Memory B cell (primary cell): ENCODE results near the gene LYZL1.
"Not testable (repeated sequence)": the region's sequence is repeated elsewhere in the genome, so short reads cannot be mapped to it uniquely, and the experiment has no call there.

Experiments used
- ATAC-seq: fragments of 150-1000 bp; cut with Tn5 transposase; 2 replicates; pipeline ENCODE4 v1.10.0; 2021; ENCODE audit warnings: low read depth, mild to moderate bottlenecking, moderate library complexity
- DNase-seq, 2 donors: peaks; one replicate each; pipeline ENCODE4 v3.0.0; 2022; ENCODE audit warnings: low spot score in 2 of 2
- H3K27ac Mint-ChIP-seq: one replicate; pipeline ENCODE4 v1.8.0; 2022; ENCODE audit warnings: mild to moderate bottlenecking, moderate library complexity, mixed read lengths
- H3K27me3 Mint-ChIP-seq: one replicate; pipeline ENCODE4 v1.8.0; 2022; ENCODE audit warnings: mixed read lengths
- H3K36me3 Mint-ChIP-seq: one replicate; pipeline ENCODE4 v1.8.0; 2022; ENCODE audit warnings: mild to moderate bottlenecking, mixed read lengths
- H3K4me1 Mint-ChIP-seq: one replicate; pipeline ENCODE4 v1.8.0; 2022; ENCODE audit warnings: mixed read lengths
- H3K4me3 Mint-ChIP-seq: one replicate; pipeline ENCODE4 v1.8.0; 2022; ENCODE audit warnings: mild to moderate bottlenecking, moderate library complexity, mixed read lengths
- H3K9me3 Mint-ChIP-seq: one replicate; pipeline ENCODE4 v1.8.0; 2022; ENCODE audit warnings: mixed read lengths

The LYZL1 gene

DNA sequence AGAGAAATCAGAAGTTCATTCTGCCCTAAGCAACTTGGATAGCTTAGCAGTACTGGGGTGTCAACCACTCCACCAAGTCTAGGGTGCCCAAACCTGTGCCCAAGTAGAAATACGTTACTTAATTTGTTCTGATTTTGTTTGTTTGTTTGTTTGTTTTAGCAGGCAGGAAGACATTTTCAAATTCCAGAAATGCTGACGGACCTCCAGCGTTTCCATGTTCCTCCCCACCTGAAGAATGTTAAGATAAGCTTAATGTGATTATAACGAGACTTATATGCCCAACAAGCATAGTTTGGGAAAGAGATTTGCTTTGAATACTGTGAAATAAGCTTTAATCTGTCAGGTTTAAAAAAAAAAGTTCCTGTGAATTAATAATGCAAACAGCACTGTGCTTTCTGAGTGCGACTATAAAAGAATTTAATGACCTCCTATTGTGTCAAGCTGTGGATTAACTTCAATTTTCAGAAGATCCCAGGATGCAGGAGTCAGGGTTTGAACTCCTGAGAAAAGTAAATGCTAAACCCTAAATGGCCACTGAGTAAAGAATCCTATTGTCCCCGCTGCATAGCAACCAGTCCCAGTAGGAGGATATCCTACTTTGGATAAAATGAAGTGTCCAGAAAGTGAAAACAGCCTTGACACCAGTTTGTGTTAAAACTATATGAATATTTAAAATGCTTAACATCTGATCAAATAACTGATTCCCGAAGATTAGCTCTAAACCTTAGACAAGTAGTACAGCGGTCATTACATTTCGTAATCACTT, 56.5 kb downstream of the LYZL1 start:
- H3K27me3 Mint-ChIP-seq = peaks cover 5% of the 10 kb centered on the region
- H3K4me1 Mint-ChIP-seq = no peaks in the 10 kb centered on the region
- H3K36me3 Mint-ChIP-seq = no peaks in the 10 kb centered on the region
- peaks cover 10% of the 10 kb centered on the region for H3K9me3 Mint-ChIP-seq
- H3K4me3 Mint-ChIP-seq = no peak overlapping the region
- H3K27ac Mint-ChIP-seq = no peak overlapping the region
- no peak for DNase-seq
- ATAC-seq = no peak

DNA sequence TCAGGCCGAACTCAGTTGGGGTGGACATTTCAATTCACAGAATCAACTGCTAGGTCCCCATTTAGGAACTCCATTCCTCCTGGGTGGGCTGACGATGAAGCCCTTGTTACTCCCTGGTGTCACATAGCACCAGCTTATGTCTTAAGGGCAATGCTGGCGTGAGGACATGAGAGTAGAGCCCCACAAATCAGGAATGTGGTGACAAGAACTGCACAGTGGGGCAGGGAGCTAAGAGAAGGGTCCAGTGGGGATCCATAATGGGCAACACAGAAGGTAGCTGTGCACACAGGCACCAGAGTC, 57.0 kb downstream of the LYZL1 start:
- peaks cover 5% of the 10 kb centered on the region for H3K27me3 Mint-ChIP-seq
- H3K27ac Mint-ChIP-seq = no peak overlapping the region
- H3K4me1 Mint-ChIP-seq = no peaks in the 10 kb centered on the region
- ATAC-seq (no peak), DNase-seq (no peak)
- H3K9me3 Mint-ChIP-seq = peaks cover 10% of the 10 kb centered on the region
- no peaks in the 10 kb centered on the region for H3K36me3 Mint-ChIP-seq
- H3K4me3 Mint-ChIP-seq = no peak overlapping the region

DNA sequence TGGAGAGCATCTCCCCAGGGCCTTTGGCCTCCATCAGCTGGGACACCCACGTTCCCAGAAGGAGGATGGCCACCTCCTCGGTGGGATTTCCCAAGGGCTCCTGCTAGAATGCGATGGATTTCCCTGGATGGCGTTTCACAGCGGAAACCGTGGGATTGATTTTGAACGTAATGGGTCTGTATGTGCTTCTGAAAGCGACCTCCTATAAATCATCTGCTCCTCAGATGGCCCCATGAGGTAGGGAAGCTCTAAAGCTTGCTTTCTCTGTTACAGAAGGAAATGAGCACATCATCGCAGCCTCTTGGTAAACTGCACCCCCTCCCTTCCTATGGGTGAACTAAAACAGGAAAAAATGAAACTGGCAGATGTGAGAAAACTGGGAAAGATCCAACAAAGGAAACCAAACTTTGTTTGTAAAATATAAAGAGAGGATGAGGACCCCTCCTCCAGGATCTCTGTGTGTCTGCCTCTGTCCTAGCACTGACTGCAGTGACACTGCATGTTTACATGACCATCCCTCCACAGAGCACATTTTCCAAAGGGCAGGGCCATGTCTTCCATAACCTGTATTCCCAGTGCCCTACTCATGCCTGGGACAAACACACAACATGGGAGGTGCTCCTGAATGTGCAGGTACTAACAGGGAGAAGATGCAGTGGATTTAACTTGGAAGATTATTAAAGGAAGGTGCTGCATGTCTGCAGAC, 57.6 kb downstream of the LYZL1 start:
- Mint-ChIP-seq H3K4me1 (no peaks in the 10 kb centered on the region), H3K4me3 (no peak overlapping the region), H3K27me3 (peaks cover 5% of the 10 kb centered on the region), H3K36me3 (no peaks in the 10 kb centered on the region), H3K9me3 (peaks cover 10% of the 10 kb centered on the region), H3K27ac (no peak overlapping the region)
- DNase-seq (no peak), ATAC-seq (no peak)

DNA sequence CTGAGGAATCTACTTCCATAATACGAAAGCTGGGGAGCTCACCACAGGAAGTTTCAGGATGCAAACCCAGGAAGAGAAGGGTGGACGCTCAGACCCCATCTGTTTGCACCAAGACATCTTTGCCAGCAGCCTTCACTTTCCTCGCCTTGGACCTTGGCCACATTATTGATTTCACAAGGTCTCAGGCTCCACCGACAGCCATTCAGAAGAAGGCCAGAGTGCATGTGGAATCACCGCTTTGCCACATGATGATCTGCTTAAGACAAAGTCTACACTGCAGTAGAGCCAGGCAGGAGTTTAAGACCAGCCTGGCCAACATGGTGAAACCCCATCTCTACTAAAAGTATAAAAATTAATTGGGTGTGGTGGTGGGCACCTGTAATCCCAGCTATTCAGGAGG, 60.0 kb downstream of the LYZL1 start:
- Mint-ChIP-seq H3K4me3 (no peak overlapping the region), H3K4me1 (no peaks in the 10 kb centered on the region), H3K27ac (no peak overlapping the region), H3K9me3 (peaks cover 5% of the 10 kb centered on the region), H3K27me3 (peaks cover 5% of the 10 kb centered on the region), H3K36me3 (no peaks in the 10 kb centered on the region)
- no peak for ATAC-seq
- no peak for DNase-seq

DNA sequence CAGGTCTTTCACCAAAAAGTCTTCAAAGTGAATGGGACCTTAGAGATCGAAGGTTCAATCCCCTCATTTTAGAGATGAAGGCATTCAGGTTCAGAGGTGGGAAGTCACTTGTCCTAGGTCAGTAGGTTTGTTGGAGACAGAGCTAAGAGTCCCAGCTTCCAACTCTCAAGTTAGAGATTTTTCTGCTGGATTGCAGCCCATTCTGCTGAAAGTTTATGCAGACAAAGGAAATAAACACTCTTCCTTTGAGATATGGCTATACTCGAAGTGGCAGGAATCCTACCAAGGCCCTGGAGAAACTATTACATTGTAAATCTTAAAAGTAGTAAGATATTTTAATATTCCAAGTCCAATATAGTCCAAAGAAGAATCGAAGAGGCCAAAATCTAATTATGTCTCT, 64.4 kb downstream of the LYZL1 start:
- Mint-ChIP-seq H3K4me3 (no peak overlapping the region), H3K27me3 (peaks cover 2% of the 10 kb centered on the region), H3K9me3 (peaks cover 4% of the 10 kb centered on the region), H3K36me3 (no peaks in the 10 kb centered on the region), H3K27ac (no peak overlapping the region), H3K4me1 (no peaks in the 10 kb centered on the region)
- DNase-seq = no peak
- no peak for ATAC-seq

DNA sequence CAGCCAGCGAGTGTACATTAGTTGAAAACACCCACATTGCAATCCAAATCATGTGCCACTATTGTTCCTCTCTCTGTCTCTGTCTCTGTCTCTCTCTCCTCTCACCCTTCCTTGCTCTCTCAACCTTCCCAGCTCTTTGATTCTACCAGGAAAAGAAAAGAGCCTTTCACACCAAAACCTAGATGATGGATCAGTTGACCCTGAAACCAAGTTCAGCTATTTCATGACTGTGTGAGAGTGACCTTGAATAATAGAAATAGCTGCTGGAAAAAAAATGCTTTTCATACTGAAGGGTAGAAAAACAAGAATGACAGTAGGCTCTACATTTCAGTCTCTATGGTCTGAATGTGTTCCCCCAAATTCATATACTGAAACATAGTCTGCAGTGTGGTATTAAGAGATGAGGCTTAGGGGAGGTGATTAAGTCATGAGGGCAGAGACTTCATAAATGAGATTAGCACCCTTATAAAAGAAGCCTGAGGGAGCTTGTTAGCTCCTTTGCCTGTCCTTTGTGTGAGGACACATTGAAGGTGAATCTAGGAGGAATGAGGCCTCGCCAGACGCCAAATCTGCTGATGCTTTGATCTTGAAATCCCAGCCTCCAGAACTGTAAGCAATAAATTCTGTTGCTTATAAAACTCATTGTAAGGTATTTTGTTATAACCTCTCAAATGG, 65.2 kb downstream of the LYZL1 start:
- Mint-ChIP-seq H3K9me3 (peaks cover 4% of the 10 kb centered on the region), H3K4me1 (no peaks in the 10 kb centered on the region), H3K36me3 (no peaks in the 10 kb centered on the region), H3K27ac (no peak overlapping the region), H3K4me3 (no peak overlapping the region), H3K27me3 (peaks cover 2% of the 10 kb centered on the region)
- ATAC-seq (no peak), DNase-seq (no peak)

DNA sequence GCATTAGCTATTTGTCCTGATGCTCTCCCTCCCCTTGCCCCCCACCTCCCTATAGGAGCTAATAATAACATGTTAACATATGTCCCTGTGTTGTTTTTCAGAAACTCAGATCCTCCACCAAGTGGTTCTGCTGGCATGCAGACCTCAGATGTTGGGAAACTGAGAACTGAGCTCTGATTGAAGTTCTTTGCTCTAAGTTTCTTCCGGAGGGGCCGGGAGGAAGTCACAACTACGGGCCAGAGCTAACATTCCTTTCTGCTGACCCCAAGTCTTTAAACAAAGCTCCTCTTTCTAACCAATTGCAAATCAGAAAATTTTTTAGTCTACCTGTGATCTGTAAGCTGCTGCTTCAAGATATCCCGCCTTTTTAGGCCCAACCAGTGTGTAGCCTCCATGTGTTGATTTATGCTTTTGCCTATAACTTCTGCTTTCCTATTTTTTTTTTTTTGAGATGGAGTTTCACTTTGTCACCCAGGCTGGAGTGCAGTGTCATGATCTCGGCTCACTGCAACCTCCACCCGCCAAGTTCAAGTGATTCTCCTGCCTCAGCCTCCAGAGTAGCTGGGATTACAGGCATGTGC, 66.6 kb downstream of the LYZL1 start:
- Mint-ChIP-seq H3K4me3 (no peak overlapping the region), H3K27me3 (no peaks in the 10 kb centered on the region), H3K9me3 (no peaks in the 10 kb centered on the region), H3K36me3 (no peaks in the 10 kb centered on the region), H3K4me1 (no peaks in the 10 kb centered on the region), H3K27ac (no peak overlapping the region)
- DNase-seq (no peak), ATAC-seq (no peak)

DNA sequence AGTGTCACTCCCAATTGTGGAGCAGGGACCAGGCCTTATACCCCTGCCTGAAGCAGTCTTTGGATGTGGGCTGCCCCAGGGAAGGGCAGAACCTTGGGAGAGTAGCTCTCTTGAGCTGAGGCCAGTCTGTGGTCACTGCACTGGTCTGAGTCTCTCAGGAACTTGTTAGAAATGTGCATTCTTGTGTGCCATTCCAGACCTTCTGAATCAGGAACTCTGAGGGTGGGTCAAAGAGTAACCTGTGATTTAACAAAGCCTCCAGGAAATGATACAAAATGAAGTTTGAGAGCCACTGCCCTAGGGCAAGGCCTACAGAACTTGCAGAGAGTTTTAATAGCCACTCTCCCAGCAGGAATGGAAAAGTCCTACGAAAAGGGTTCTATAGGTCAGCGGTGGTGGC, 68.1 kb downstream of the LYZL1 start:
- H3K27ac Mint-ChIP-seq = no peak overlapping the region
- no peak overlapping the region for H3K4me3 Mint-ChIP-seq
- no peaks in the 10 kb centered on the region for H3K9me3 Mint-ChIP-seq
- no peaks in the 10 kb centered on the region for H3K4me1 Mint-ChIP-seq
- no peaks in the 10 kb centered on the region for H3K27me3 Mint-ChIP-seq
- ATAC-seq (no peak), DNase-seq (no peak)
- H3K36me3 Mint-ChIP-seq = no peaks in the 10 kb centered on the region

DNA sequence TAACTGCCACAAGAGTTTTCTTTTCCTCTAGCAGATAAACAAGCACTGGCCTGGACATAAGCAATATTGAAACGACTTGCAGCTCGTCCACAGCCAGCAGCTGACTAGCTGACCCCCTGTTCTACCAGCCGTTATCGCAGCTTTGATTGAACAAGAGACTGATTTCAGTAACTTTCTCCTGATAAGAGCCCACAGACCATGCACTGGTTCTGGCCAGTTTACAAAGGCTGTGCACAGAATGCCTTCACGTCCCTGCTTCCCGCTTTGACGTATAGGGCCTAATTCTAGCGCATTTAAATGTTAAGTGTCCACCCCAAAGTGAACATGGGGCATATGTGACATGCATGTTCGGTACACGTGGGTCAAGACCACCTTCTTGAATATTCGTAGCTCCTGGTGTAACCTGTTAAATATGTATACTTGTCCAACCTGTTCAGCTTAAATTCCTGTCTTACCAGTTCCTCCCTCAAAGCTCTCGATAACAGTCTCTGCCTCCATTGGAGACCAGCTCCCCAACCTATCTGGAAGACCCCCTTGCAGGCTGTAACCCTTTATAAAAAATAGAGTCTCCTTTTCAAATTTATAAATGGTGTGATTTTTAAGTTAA, 69.2 kb downstream of the LYZL1 start:
- H3K4me1 Mint-ChIP-seq = no peaks in the 10 kb centered on the region
- H3K27ac Mint-ChIP-seq = no peak overlapping the region
- ATAC-seq (no peak), DNase-seq (no peak)
- no peaks in the 10 kb centered on the region for H3K27me3 Mint-ChIP-seq
- H3K4me3 Mint-ChIP-seq = no peak overlapping the region
- H3K36me3 Mint-ChIP-seq = no peaks in the 10 kb centered on the region
- no peaks in the 10 kb centered on the region for H3K9me3 Mint-ChIP-seq

DNA sequence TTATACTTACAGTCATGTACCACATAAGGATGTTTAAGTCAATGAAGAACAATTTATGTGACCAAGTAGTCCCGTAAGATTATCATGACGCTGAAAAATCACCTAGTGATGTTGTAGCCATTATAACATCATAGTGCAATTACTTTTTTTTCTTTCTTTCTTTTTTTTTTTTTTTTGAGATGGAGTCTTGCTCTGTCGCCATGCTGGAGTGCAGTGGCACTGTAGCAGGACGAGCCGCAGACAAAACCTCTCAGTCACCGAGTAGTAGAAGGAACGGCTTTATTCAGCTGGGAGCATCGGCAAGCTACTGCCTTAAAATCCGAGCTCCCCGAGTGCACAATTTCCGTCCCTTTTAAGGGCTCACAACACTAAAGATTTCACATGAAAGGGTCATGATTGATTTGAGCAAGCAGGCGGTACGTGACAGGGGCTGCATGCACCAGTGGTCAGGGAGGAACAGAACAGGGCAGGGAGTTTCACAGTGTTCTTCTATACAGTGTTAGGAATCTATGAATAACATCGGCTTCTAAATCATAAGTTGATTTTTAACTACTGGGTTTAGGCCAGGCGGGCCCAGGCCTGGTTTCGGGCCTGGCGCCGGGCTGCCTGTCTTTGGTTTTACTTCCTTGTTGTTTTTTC, 71.5 kb downstream of the LYZL1 start:
- H3K9me3 Mint-ChIP-seq, DNase-seq, H3K27me3 Mint-ChIP-seq, H3K27ac Mint-ChIP-seq, H3K4me1 Mint-ChIP-seq, H3K4me3 Mint-ChIP-seq, H3K36me3 Mint-ChIP-seq, ATAC-seq: not testable (repeated sequence)
